IPS DF 6.9 (cell line): ENCODE data around the gene SPATA2.

Experiments used
- DNase-seq: peaks from one replicate; pipeline ENCODE4 v3.0.0-alpha.2; 2013; ENCODE audit warnings: low read depth, low spot score
- H3K27ac ChIP-seq: one replicate; pipeline ENCODE4 v1.5.1; 2013; ENCODE audit warnings: low read length, control low read depth
- H3K27me3 ChIP-seq: 2 replicates; pipeline ENCODE4 v1.6.1; 2013; ENCODE audit warnings: mild to moderate bottlenecking, low read length; ENCODE audit not compliant: control insufficient read depth, insufficient read depth
- H3K36me3 ChIP-seq: 2 replicates; pipeline ENCODE4 v1.6.1; 2013; ENCODE audit warnings: low read length; ENCODE audit not compliant: control insufficient read depth, insufficient read depth
- H3K4me1 ChIP-seq: 2 replicates; pipeline ENCODE4 v1.6.1; 2013; ENCODE audit warnings: low read length; ENCODE audit not compliant: control insufficient read depth, insufficient read depth
- H3K4me3 ChIP-seq: 2 replicates; pipeline ENCODE4 v1.5.1; 2013; ENCODE audit warnings: mild to moderate bottlenecking, low read length
- H3K9me3 ChIP-seq: 2 replicates; pipeline ENCODE4 v1.6.1; 2013; ENCODE audit warnings: low read length, inconsistent platforms; ENCODE audit not compliant: control insufficient read depth, insufficient read depth
- WGBS: extraction: QIAGEN DNeasy Blood & Tissue Kit; methylation state at CpG from one replicate; pipeline ENCODE4 v1.1.7; 2013; ENCODE audit warnings: mixed read lengths, missing lambda C conversion rate; ENCODE audit not compliant: insufficient read length, insufficient coverage; 5-methylcytosine and 5-hydroxymethylcytosine counted together

The SPATA2 gene

DNA sequence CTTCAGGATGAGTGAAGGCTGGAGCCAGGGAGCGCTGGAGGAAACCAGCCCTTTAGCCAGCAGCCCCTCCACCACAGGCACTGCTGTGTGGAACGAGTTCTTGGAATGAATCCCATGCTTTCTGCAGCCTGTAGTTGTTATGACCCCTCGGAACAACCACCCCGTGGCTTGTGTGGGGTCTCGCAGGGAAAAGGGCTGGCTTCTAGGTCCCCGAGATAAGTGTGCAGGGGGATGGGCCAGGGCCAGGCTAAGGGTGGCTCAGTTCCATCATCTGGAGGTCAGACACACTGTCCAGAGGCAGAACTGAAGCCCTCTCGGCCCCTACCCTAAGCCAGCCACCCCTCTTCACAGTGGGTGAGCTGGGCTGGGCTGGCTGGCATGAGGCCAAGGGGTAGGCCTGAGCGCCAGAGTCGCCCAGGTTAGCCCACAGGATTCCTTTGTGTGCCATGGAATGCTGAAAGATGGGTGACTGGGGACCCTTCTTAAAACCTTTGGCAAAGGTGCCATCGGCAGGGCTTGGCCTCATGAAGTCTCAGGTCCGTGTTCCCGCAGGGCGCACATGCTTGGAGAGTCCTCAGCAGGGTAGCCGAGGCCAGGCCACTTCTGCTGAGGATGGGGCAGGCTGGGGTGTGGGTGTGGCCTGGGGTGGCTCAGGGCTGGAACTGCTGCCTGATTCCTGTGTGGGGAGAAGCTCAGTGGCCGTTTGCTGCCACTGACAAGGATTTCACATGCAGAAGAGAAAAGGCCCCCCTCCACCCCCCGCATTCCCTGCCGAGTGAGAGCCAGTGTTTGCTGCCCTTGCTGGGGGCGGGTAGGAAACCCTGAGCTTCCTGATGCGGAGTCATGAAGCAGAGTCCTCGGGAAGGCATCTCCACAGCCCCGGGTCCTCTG is 24.6 kb downstream of the SPATA2 start:
- Histone ChIP-seq H3K9me3 (no peaks in the 10 kb centered on the region), H3K27me3 (no peaks in the 10 kb centered on the region), H3K27ac (no peak overlapping the region), H3K4me1 (peaks cover 3% of the 10 kb centered on the region; the same call in 1 of the 2 replicates), H3K36me3 (no peaks in the 10 kb centered on the region), H3K4me3 (no peak overlapping the region)
- DNase-seq: no peak
- WGBS: no CpG with 5 or more reads among the region's 21 CpGs

DNA sequence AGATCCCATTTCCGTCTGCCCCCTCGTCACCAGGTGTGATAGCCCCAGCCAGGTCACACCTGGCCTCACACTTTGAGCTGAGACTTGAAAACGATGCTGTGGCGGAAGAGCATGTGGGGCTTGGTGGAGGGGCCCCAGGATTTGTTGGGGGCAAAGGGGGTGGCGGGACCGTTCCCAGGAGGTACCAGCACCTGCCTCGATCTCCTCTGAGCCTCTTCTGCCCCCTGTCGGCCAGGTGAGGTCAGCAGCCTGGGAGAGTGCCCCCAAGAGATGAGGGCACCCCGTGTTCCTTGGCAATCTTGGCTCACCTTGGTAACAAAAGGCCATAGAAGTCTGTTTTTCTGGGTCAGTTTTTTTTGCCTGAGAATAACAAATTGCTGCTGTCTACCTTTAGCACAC is 25.4 kb downstream of the SPATA2 start:
- Histone ChIP-seq H3K4me3 (no peak overlapping the region), H3K27ac (no peak overlapping the region), H3K9me3 (no peaks in the 10 kb centered on the region), H3K36me3 (no peaks in the 10 kb centered on the region), H3K27me3 (no peaks in the 10 kb centered on the region), H3K4me1 (peaks cover 3% of the 10 kb centered on the region; the same call in 1 of the 2 replicates)
- no peak for DNase-seq
- no CpG with 5 or more reads among the region's 9 CpGs for WGBS

DNA sequence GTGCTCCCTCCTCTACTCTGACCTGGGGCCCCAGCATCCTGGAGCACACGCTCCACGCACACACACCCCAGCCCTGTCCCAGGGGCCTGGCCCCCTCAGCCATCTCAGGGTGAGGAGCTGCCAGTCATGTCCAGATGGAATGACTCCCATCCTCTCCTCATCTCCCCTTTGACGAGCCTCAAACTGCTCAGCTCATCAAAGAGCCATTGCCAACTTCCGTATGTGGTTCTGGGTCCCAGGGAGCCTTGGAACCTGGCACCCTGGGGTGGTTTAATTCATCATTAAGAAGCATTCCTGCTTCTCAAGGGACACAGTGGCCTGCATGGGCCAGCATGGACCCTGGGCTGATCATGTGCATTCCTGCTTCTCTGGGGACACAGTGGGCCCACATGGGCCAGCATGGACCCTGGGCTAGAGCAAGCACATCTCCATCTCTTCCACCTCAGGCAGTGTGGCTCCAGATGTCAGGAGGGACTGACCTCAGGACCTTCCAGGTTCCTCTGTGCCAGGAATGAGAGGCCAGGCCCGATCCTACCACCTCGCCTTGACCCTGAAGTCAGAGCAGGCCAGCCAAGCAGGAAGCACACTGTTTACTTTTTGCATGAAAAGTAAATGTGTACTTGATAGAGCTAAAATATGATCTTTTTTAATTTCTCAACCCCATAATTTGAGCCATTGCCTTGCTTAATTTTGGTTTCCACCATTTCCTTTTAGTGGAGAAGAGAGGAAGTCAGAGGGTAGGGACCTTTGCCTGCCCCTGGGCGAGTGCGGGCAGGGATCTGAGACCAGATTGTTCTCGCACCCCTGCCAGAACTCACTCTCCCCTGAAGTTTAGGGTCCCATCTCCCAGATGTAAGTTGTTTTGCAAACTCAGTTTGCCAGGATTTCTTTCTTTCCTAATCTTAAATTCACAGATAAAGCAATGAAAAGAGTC is 26.1 kb downstream of the SPATA2 start:
- no peaks in the 10 kb centered on the region for H3K9me3 ChIP-seq
- WGBS: no CpG with 5 or more reads among the region's 9 CpGs
- no peak overlapping the region for H3K4me3 ChIP-seq
- no peak for DNase-seq
- H3K27ac ChIP-seq: no peak overlapping the region
- H3K36me3 ChIP-seq: no peaks in the 10 kb centered on the region; the same call in 1 of the 2 replicates
- H3K4me1 ChIP-seq: peaks cover 3% of the 10 kb centered on the region; the same call in 1 of the 2 replicates
- H3K27me3 ChIP-seq: no peaks in the 10 kb centered on the region

DNA sequence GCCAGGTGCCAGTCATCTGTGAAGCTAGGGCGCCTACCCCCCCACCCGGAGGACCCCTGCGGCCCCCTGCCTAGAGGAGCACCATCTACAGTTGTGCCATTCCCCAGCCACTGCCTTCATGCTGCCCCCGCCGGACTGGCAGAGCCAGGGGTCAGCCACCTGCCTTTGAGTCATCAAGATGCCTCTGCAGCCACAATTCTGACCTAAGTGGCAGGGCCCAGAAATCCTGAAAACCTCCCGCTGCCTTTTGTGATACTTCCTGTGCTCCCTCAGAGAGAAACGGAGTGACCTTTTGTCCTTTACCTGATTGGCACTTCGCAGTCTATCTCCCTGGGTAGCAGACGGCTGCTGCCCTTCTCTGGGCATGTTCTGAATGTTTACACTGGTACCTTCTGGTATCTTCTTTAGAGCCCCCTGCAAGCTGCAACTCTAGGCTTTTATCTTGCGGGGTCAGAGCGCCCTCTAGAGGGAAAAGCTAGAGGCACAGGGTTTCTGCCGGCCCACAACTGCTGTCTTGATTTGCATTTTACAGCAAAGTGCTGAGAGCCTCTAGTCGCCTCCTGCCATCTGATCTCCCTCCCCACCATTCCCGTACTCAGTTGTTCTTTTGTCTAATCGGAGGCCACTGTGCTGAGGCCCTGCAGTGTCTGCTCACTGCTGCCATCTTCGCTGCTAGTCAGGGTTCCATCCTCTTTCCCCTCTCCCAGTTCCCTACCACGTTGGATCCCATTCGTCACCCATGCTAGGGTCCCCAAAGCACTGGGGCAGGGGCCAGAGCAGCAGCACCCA is 26.9 kb downstream of the SPATA2 start:
- Histone ChIP-seq H3K36me3 (no peaks in the 10 kb centered on the region; the same call in 1 of the 2 replicates), H3K27ac (no peak overlapping the region), H3K27me3 (no peaks in the 10 kb centered on the region), H3K4me1 (peaks cover 3% of the 10 kb centered on the region; the same call in 1 of the 2 replicates), H3K4me3 (no peak overlapping the region), H3K9me3 (no peaks in the 10 kb centered on the region)
- no CpG with 5 or more reads among the region's 18 CpGs for WGBS
- peak; percentile 66 for DNase-seq

DNA sequence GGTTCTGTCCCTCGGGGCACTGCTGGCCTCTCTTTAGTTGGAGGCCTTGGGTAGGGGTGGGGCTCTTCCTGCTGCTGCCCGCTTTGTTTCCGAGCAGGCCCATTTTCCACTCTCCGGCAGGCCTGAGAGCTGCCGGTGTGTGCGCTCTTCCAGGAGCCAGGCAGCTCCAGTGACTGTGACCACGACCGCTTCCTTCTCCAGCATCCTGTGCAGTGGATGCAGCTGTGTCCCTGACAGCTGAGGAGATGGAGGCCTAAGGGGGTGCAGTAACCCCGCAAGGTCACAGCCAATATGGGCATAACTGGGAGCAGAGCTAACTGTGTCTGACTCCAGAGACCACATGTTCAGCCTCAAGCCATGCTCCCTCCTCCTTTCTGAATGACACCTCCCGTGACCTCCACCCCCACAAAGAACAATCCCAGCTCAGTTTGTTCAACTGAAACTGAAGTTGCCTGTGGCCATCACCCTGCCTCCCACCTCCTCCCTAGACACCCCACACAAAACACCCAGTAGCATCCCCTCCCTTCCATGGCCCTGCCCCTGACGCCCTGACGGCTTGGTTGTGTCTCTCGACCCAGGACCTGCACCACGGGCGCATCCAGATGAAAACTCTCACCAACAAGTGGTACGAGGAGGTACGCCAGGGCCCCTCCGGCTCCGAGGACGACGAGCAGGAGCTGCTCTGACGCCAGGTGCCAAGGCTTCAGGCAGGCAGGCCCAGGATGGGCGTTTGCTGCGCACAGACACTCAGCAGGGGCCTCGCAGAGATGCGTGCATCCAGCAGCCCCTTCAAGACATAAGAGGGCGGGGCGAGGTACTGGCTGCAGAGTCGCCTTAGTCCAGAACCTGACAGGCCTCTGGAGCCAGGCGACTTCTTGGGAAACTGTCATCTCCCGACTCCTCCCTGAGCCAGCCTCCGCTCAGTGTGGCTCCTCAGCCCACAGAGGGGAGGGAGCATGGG is 27.8 kb downstream of the SPATA2 start:
- Histone ChIP-seq H3K27me3 (no peaks in the 10 kb centered on the region), H3K9me3 (no peaks in the 10 kb centered on the region), H3K27ac (no peak overlapping the region), H3K36me3 (no peaks in the 10 kb centered on the region; the same call in 1 of the 2 replicates), H3K4me3 (no peak overlapping the region), H3K4me1 (peaks cover 3% of the 10 kb centered on the region; the same call in 1 of the 2 replicates)
- DNase-seq: no peak
- no CpG with 5 or more reads among the region's 32 CpGs for WGBS

DNA sequence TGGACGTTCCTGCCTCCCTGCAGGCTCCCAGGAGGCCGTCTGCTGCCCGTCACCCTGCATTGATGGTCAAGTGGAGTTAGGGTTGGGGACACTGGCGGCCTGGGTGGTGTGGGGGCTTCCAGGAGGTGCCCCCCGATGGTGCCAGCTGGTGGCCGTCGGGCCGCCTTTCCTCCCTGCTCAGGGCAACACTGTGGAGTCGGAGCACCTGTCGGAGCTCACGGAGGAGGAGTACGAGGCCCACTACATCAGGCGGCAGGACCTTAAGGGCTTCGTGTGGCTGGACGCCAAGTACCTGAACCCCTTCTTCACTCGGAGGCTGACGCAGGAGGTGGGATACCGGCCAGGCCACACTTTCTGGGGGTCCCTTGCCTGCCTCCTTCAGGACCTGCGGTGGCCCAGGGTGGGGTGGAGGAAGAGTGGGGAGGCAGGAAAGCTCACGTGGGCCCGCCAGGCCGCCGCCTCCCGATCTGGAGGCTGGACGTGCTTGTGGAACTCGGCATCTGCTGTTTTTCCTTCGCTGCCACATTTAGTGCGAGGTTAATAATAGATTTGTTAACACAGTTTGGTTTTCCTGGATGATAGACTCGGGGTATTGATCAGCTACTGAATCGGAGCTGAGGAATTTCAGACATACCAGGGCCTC is 28.6 kb downstream of the SPATA2 start:
- H3K36me3 ChIP-seq: no peaks in the 10 kb centered on the region; the same call in 1 of the 2 replicates
- H3K9me3 ChIP-seq: no peaks in the 10 kb centered on the region
- no peaks in the 10 kb centered on the region for H3K27me3 ChIP-seq
- no peak for DNase-seq
- H3K4me3 ChIP-seq: no peak overlapping the region
- H3K27ac ChIP-seq: no peak overlapping the region
- WGBS: no CpG with 5 or more reads among the region's 30 CpGs
- H3K4me1 ChIP-seq: peaks cover 3% of the 10 kb centered on the region; the same call in 1 of the 2 replicates

DNA sequence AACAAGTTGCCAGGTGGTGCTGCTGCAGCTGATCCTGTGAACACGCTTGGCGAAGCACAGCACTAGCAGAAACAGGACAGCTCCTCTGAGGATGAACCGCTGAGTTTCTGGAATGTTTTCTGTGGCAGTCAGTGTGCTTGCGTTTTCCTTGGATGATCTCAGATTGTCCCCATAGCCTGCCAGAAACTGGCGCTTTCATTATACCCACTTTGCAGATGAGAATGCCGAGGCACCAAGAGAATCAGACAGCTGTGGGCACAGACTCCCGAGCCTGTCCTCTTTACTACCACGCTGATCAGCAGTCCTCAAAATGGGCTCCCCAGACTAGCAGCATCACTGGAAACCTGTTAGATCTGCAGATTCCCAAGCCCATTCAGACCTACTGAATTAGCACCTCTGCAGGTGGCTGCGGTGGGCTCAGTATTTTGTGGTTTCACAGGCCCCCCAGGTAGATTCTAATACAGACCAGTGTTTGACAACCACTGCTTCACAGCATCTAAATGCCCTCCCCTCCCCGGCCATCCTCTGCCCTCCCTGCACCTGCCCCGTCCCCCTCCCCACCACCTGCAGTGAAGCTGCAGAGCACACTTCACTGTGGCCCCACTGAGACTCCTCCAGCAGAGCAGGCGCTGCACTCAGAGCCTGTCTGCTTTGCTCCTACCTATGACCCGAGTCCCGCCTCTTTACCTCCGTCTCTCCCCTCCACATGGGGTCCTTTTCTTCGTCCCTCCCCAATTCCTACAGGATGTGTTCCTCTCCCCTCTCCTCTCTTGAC is 29.6 kb downstream of the SPATA2 start:
- no peak for DNase-seq
- no peaks in the 10 kb centered on the region for H3K9me3 ChIP-seq
- no CpG with 5 or more reads among the region's 16 CpGs for WGBS
- H3K4me3 ChIP-seq: no peak overlapping the region
- H3K27me3 ChIP-seq: no peaks in the 10 kb centered on the region
- H3K36me3 ChIP-seq: no peaks in the 10 kb centered on the region; the same call in 1 of the 2 replicates
- no peak overlapping the region for H3K27ac ChIP-seq
- H3K4me1 ChIP-seq: peaks cover 3% of the 10 kb centered on the region; the same call in 1 of the 2 replicates

DNA sequence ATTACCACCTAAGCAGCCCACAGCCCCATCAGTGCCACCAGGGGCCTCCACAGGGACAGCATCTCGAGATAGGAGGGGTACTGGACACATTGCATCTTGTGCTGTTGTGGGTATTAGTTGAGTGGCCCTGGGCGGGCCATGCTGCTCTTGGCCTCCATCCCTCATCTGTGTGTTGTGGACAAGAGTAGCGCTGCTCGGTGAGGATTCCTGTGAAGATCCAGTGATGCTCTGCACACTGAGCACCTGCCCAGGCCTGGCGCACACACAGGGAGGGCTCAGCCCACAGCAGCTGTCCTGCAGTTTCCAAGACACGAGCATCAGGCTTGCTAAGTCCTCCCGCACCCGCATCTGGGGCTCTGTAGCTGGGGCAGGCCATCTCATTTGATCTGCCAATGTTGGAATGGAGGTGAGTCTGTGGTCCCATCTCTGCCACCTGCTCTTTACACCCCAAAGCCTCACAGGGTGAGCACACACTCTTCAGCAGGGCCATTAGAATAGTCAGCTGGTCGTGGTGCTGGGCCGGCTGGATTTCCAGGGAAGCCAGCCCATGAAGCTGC is 32.0 kb downstream of the SPATA2 start:
- no peaks in the 10 kb centered on the region; the same call in 1 of the 2 replicates for H3K36me3 ChIP-seq
- H3K27ac ChIP-seq: no peak overlapping the region
- DNase-seq: no peak
- no CpG with 5 or more reads among the region's 10 CpGs for WGBS
- no peaks in the 10 kb centered on the region; the same call in 1 of the 2 replicates for H3K4me1 ChIP-seq
- H3K4me3 ChIP-seq: no peak overlapping the region
- H3K27me3 ChIP-seq: no peaks in the 10 kb centered on the region
- H3K9me3 ChIP-seq: no peaks in the 10 kb centered on the region
